ENCODE measurements around the gene HBA2.
"Not testable (repeated sequence)": the region's sequence is repeated elsewhere in the genome, so short reads cannot be mapped to it uniquely, and the experiment has no call there.

HBA2 gene

GRCh38 chr16:159136-159849, 13.4 kb upstream of the HBA2 start:
- no peak for DNase-seq

GRCh38 chr16:160242-160641, 12.4 kb upstream of the HBA2 start:
- not testable (repeated sequence) for DNase-seq

GRCh38 chr16:160691-161190, 11.9 kb upstream of the HBA2 start:
- no peak for DNase-seq

- no peak for DNase-seq
Measured at GRCh38 chr16:162271-162991, 10.2 kb upstream of the HBA2 start.

- DNase-seq = not testable (repeated sequence)
Measured at GRCh38 chr16:163139-163538, 9.5 kb upstream of the HBA2 start.

- DNase-seq = not testable (repeated sequence)
Measured at GRCh38 chr16:163696-164095, 9.0 kb upstream of the HBA2 start.

- not testable (repeated sequence) for DNase-seq
Measured at GRCh38 chr16:164134-164823, 8.4 kb upstream of the HBA2 start.

- no peak for DNase-seq
Measured at GRCh38 chr16:164827-165538, 7.7 kb upstream of the HBA2 start.

- DNase-seq = no peak
Measured at GRCh38 chr16:165539-166374, 6.9 kb upstream of the HBA2 start, which contains the start of gene HBM. Gene HBM, plus strand, starts transcription at chr16:165978. Its CDS starts 20 bp downstream, at chr16:165998.

GRCh38 chr16:166375-167121, 6.1 kb upstream of the HBA2 start:
- DNase-seq = no peak

- no peak for DNase-seq
Measured at GRCh38 chr16:167122-167690, 5.5 kb upstream of the HBA2 start.

GRCh38 chr16:168424-168823, 4.3 kb upstream of the HBA2 start:
- no peak for DNase-seq

GRCh38 chr16:169014-169413, 3.7 kb upstream of the HBA2 start:
- DNase-seq = no peak

GRCh38 chr16:170088-170507, 2.6 kb upstream of the HBA2 start:
- not testable (repeated sequence) for DNase-seq

GRCh38 chr16:170788-171187, 1.9 kb upstream of the HBA2 start:
- DNase-seq = no peak

GRCh38 chr16:173211-173854, 657 bp downstream of the HBA2 start:
- not testable (repeated sequence) for DNase-seq

- not testable (repeated sequence) for DNase-seq
Measured at GRCh38 chr16:173928-174769, 1.5 kb downstream of the HBA2 start.

GRCh38 chr16:175011-175949, 2.6 kb downstream of the HBA2 start:
- no peak for DNase-seq

Measured in T-helper 9 cell (primary cell).